AG04449 (cell line): ENCODE measurements around the gene KCNQ5.

Source experiments
- CTCF ChIA-PET: fragments of 350-600 bp; formaldehyde crosslinking; extraction: SDS; loops from one replicate; lab custom pipeline; 2021; ENCODE audit warnings: antibody characterized with exemption; lab: Yijun Ruan, JAX
- POLR2A ChIA-PET: fragments of 400-600, 350-600 bp; formaldehyde crosslinking; extraction: SDS; loops from one replicate; lab custom pipeline; 2020; ENCODE audit warnings: antibody characterized with exemption, inconsistent platforms; lab: Yijun Ruan, JAX
- DNase-seq: peaks from one replicate; pipeline ENCODE4 v3.0.0-alpha.2; 2010; ENCODE audit warnings: low read depth, low spot score
- H3K4me3 ChIP-seq: 2 replicates; pipeline ENCODE4 v1.5.1; 2011; ENCODE audit warnings: low read depth, mild to moderate bottlenecking, control low read depth, low read length
- CTCF ChIP-seq: IDR thresholded peaks from one replicate; pipeline ENCODE4 v1.5.1; 2011; ENCODE audit warnings: mild to moderate bottlenecking, moderate library complexity, low read length, control low read depth, inconsistent platforms; ENCODE audit not compliant: insufficient read depth; ENCODE audit errors: missing control alignments

The KCNQ5 gene

GRCh38 chr6:72696055-72696454, 74.2 kb downstream of the KCNQ5 start:
- no peak overlapping the region for H3K4me3 ChIP-seq
- ChIA-PET CTCF (interaction anchor here (1.2 kb wide), 1 partner anchor 24 kb away, joined by 3 read pairs; no protein-coding TSS in a partner anchor), POLR2A (no interaction called here)
- no peak for TF ChIP-seq CTCF
- no peak for DNase-seq

GRCh38 chr6:72699159-72699558, 77.3 kb downstream of the KCNQ5 start:
- TF ChIP-seq CTCF: no peak

GRCh38 chr6:72702421-72702820, 80.6 kb downstream of the KCNQ5 start:
- no peak overlapping the region for H3K4me3 ChIP-seq
- POLR2A ChIA-PET: no interaction called here
- no peak for TF ChIP-seq CTCF
- CTCF ChIA-PET: no interaction called here
- no peak for DNase-seq

More at GRCh38 chr6:72699159-72699558, 77.3 kb downstream of the KCNQ5 start:
- ChIA-PET CTCF (no interaction called here), POLR2A (no interaction called here)
- H3K4me3 ChIP-seq: no peak overlapping the region
- no peak for DNase-seq

- ChIA-PET CTCF (no interaction called here), POLR2A (no interaction called here)
- no peak for DNase-seq
- no peak overlapping the region for H3K4me3 ChIP-seq
- no peak for TF ChIP-seq CTCF
Measured at GRCh38 chr6:72703093-72703492, 81.2 kb downstream of the KCNQ5 start.

GRCh38 chr6:72704979-72705378, 83.1 kb downstream of the KCNQ5 start:
- H3K4me3 ChIP-seq: no peak overlapping the region
- POLR2A ChIA-PET: no interaction called here
- no peak for DNase-seq
- CTCF ChIA-PET: interaction anchor here (1.4 kb wide), 1 partner anchor 9 kb away, joined by 3 read pairs; no protein-coding TSS in a partner anchor
- no peak for TF ChIP-seq CTCF

GRCh38 chr6:72709431-72709830, 87.6 kb downstream of the KCNQ5 start:
- POLR2A ChIA-PET: no interaction called here
- CTCF ChIA-PET: interaction anchor here (1.0 kb wide), 1 partner anchor 14 kb away, joined by 3 read pairs; no protein-coding TSS in a partner anchor
- TF ChIP-seq CTCF: no peak
- H3K4me3 ChIP-seq: no peak overlapping the region
- DNase-seq: peak; percentile 21
